Measurements from ENCODE around the gene DMPK.

The DMPK gene, protein sequence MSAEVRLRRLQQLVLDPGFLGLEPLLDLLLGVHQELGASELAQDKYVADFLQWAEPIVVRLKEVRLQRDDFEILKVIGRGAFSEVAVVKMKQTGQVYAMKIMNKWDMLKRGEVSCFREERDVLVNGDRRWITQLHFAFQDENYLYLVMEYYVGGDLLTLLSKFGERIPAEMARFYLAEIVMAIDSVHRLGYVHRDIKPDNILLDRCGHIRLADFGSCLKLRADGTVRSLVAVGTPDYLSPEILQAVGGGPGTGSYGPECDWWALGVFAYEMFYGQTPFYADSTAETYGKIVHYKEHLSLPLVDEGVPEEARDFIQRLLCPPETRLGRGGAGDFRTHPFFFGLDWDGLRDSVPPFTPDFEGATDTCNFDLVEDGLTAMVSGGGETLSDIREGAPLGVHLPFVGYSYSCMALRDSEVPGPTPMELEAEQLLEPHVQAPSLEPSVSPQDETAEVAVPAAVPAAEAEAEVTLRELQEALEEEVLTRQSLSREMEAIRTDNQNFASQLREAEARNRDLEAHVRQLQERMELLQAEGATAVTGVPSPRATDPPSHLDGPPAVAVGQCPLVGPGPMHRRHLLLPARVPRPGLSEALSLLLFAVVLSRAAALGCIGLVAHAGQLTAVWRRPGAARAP

DNA sequence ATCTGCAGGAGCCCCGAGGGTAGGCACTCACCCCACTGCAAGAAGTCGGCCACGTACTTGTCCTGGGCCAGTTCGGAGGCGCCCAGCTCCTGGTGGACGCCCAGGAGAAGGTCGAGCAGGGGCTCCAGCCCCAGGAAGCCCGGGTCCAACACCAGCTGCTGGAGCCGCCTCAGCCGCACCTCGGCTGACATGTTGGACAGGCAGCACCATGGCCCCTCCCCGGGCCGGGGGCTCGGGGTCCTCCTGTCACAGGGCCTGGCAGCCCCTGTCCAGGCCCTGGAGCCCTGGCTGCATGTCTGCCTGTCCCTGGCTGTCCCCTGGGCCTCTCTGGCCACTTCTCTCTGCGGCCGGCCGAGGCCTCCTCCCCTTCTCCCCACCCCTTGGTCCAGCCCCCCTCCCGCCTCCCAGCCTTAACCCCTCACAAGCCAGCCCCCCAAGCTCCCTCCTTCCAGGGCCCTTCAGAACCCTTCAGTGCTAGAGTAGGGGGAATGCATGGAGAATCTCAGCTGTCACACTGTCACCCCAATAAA lies at the start of gene DMPK:
Gene DMPK, minus strand, starts transcription at position 329 of the 530 bp plus-strand sequence. Its CDS starts 138 bp downstream, at position 191.
- FAIRE-seq = no peak

DNA sequence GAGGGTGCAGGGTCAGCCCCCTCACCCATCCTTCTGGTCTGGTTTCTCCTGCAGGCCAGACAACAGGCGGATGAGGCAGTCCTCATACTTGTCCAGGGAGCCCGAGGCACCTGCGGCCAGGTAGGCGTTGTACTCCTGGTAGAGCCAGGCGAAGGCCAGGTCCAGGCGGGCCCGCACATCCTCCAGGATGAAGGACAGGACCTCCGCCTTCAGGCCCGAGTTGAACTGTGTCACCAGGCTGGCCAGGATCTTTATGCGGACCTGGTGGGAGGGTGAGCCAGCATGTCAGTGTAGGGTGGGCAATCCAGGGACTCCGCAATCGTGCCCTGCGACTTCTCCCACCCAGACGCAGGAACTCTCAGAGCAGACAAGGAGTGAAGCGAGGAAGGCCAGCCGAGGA lies 46.7 kb upstream of the DMPK start:
- no peak for FAIRE-seq

DNA sequence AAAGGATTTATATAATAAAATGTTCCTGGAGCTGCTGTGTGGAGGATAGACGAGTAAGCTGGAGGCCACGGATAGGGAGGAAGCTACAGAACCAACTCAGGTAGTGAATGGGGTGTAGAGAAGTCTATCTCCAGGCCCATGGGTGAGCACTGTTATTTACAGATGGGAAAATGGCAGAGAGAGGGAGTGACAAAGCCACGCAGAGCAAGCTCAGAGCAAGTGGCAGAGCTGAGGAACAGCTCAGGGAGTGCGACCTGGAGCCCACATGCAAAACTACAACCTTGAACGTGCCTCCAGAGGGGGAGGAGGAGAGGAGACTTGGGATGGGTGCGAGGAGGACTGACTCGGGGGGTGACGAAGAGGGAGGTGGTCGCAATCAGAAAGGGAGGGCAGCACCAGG lies 46.2 kb upstream of the DMPK start:
- no peak for FAIRE-seq

DNA sequence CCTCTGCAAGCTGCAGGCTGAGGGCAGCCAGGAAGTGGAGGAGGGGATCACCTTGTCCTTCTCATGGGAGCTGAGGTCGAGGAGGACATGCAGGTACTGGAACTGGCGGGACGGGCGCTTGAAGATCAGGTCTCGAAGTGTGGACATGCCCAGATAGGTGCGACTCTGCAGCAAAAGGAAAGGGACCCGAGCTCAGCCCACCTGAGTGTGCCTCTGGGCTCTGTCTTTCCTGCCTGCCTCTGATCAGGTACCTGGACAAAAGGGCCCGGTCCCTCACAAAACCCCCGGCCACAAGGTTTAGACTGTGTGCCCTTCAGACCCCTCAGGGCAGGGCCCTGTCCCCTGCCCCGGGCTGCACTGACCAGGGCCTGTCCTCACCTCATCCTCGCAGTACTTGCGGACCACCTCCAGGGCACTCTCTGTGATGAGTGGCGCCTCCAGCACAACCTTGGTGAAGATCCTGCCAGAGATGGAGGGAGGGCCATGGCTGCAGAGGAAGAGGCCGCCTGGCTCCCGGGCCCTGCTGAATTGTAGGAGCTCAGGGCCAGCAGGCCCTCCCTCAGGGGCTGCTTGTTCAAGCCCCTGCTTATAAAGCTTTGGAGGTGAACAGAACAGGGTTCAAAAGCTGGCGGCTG lies 45.3 kb upstream of the DMPK start:
- no peak for FAIRE-seq

DNA sequence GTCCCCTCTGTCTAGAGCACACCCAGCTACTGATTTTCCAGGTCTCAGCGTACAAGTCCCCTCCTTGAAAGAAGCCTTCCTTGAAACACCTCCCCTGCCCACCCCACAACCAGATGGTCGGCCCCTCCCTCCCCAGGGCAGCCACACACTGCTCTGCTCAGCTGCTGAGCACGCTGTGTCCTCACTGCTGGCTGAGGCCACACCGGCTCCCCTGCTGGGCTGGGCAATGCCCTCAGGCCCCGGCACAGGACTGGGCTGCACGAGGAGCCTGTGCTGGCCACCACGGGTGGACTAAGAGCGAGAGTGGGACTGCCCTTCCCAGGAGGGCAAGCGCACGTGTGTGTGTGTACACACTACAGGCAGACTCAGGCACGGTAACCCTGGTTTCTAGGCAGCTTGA lies 44.6 kb upstream of the DMPK start:
- no peak for FAIRE-seq

DNA sequence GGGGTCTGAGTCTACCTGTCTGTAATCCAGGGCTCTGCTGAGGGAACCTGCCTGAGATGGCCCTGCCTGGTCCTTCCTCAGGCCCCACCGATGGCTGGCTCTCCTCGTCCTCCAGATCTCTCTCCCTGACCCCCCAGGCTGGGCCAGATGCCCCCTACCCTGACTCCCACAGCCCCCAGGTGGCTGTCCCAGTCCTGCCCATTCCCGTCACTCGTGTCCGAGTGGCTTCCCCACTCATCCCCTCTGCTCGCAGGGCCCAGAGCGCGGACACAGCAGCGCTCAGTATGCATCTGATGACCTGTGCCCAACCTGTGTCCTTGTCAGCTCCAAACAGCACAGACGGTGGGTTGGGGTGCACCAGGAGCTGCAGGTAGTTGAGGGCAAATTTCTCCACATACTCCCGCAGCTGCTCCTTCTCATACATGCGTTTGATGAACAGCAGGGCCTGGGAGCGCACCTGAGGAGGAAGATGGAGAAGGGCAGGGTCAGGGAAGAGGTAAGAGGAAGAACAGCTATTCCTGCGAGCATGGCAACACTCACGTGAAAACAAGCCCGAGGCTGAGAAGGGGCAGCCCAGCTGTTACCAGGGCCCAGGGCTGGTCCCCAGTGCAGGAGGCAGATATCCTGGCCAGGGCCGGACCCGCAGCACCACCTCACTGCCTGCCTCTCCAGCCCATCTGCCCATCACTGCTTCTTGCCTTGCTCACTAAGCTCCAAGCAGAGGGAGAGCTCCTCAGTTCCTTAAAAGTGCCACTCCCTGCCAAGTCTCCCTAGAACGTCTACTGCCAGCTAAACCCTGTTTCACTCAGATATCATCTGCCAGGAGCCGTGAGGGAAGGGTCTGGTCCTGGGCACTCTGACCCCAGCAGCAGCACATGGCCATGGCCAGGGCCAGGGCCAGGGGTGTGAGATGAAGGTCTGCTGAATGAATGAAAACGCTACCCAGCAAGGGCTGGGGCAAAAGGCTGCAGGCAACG lies 43.9 kb upstream of the DMPK start:
- FAIRE-seq = no peak

DNA sequence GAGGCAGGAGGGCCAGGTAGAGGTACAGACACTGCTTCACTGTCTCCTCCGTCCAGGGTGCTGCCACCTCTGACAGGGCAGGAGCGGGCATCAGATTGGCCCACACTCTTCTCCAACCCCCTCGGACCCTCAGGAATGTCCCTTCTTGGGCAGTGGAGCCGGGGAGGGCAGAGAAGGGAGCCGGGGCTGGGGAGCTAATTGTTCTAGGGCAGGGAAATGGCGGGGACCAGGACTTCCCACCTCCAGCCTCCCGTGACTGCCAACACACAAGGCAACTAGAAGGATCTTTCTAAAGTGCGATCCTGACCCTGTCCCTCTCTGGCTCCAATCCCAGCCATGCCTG lies 42.9 kb upstream of the DMPK start:
- no peak for FAIRE-seq

DNA sequence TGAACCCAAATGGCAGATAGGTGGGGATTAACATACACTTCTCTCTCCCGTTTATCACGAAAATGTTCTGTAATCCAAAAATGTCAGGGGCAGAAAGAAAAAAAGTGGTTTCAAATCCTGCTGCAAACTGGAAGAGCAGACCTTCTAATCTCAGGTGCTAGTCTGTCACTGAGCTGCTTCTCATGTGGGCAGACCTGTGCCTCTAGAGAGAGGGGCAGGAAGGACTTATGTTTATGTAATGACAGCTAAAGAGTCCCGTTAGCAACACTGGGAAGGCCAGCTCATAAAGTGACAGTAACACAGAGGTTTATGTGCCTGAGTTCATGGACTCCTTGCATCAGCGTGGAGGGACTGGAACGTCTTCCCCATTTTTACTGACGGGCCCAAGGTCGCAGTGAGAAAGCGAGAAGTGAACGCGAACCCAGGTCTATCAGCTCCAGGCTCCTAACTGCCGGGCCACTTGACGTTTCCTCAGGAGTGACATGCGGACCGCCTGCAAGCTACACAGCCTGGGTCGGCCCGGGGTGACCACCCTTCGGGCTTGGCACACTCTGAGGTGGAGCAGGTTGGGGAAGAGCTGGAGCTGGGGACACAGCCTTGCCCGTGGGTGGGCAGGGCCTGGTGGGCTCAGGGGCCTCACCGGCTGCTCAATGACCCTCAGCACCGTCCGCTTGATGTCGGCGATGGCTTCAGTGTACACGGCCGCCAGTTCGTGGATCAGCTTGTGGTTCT lies 42.4 kb upstream of the DMPK start:
- no peak for FAIRE-seq

DNA sequence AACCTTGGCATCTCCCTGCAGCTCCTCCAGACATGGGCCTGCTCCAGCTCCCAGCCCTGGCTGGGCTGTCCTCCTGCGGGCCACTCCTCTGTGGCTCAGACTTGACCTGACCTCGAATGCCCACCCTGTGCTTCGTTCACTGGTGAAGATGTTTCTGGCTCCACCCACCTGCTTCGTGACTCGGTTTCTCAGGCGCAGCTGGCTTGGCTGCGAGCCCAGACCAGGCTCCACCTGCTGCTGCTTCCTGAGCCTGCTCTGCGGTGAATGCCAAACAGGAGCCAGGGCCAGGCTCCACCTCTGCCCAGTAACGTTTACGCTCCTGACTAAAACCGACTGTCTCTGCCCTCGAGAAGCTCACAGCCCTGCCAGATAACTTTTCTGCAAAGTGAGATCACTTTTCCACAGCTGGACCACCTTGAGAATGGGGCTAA lies 41.8 kb upstream of the DMPK start:
- no peak for FAIRE-seq

DNA sequence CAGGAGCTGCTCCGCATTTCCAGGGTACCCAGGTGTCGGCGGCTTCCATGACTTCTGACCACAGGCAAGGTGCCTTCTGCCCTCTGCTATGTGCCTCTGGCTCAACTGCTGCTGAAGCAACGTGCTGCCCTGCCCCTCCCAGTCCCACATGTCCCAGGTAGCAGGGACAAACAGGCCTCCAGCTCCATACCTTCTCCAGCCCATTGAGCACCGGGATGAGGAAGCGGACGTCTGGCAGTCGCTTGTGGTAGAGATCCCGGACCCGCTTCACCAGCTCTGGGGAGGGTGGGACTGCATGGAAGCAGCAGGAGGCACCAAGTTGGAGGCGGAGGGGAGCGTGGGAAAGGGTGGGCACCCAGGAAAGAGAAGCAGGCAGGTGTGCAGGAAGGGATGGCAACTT lies 40.9 kb upstream of the DMPK start:
- no peak for FAIRE-seq

DNA sequence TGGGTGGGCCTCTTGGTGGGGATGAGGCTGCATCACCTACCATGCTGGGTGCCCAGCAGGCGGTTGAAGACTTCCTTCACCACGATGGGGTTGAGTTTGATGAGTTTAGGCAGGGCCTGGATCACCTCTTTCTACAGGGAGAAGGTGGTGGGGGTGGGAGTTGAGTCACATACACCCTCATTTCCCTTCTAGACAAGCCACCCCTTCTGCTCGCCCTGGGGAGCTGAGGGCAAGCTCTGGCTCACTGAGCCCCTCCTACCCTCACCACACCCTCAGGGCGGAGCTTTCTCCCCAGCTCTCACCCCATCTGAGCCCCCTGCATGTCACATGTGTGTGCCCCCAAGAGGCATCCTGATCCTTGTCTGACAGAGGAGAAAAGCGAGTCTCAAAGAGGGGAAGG lies 40.4 kb upstream of the DMPK start:
- no peak for FAIRE-seq

DNA sequence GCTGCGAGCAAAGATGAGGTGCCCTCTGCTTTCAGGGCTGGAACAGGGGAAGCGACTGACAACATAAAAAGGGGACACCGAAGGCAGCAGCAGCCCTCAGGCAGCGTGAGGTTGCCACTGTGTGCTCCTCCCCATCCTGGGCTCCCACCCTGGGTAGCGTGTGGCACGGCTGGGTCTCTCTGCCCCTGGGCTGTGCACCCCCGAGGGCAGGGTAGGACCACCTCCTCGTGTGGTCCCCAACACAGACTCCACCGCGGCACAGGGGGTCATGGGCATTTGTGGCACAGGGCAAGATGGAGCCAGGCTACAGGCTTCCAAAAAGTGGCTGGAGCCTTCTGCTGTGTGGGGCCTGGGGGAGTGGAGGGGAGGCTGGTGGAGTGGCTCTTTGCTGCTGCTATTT lies 39.3 kb upstream of the DMPK start:
- FAIRE-seq = no peak

DNA sequence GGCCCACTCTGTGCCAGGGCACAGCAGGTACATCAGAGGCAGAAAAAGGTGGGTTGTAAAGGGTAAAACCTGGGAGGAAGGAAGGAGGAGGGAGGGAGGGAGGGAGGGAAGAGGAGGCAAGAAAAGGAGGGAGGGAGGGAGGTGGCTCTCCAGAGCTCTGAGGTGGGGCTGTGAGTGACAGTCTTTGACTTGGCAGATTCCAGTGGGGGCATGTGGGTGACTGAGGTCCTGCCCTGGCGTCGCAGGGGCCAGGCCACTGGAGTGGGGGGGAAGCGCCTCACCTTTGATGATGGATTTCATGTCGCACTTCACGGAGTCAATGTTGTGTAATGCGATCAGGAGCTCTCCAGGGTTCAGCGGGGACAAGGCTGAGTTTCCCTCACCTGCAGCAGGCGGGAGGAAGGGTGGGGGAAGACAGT lies 38.8 kb upstream of the DMPK start:
- FAIRE-seq = no peak

DNA sequence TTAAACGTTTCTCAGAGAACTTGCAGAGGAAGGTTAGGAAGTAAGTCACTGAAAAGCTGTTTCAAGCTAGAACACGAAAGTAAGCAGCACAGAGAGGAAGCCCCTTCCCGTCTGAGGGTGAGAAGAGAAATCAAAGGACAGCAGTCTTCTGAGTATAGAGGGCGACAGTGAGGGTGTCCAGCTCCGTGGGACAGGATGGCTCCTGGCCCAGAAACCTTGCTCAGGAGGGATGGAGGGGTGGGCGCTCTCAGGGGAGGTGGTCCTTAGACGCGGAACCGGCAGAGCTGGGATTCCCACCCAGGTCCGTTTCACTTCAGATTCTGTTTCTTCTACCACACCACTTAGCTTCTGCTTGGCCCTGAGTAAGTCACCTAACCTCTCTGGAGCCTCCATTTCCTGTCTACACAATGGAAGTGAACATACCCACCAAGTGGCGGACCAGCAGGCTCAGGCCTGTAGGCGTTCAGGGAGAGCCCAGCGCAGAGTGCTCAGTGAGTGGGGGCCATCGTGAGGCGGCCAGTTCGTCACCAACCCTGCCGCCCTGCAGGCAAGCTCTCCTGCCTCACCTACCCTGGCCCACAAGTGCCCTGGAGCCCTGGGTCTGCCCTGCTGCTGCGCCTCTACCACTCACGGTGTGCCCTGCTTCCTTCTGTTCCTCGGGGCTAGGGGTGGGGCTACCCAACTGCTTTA lies 38.3 kb upstream of the DMPK start:
- no peak for FAIRE-seq

DNA sequence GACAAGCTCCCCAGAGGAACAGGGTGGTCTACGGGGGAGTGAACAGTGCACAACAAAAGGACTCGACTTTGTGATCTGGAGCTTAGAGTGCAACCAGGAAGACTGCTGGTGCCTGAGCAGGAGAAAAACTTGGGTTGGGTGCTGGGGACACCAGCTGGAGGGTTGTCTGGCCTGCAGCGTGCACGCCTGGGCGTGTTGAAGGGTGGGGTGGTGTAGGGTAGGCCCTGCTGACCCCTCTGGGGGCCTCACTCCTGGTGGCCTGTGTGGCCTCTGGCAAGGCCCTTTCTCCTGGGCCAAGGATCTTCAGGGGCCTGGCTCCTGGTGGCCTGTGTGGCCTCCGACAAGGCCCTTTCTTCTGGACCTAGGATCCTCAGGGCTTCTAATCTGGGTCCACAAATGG lies 37.5 kb upstream of the DMPK start:
- FAIRE-seq = no peak

DNA sequence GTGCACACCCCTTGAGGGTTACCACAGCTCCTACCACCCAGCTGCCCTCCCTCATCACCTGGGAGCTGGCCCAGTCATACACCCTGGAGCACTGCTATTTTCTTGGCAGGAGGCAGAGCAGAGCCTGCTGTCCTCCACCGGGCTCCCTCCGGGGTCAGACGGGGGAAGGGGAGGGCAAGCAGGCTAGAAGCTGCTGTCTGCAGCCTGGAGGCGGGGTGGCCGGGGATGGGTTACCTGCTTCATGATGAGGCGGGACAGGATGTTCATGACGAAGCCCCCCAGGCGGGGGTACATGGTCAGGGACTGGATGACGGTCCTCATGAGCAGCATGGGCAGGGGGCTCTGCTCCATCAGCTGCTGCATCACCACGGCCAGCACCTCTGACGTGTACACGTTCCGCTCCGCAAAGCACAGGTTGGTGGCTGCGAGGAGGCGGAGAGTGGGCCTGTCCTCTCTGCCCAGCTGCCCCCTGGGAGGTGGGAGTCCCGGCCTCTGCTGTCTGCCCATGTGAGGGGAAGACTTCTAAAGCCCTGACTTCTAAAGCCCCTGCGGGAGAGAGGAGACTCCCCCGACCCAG lies 35.5 kb upstream of the DMPK start:
- FAIRE-seq = no peak

DNA sequence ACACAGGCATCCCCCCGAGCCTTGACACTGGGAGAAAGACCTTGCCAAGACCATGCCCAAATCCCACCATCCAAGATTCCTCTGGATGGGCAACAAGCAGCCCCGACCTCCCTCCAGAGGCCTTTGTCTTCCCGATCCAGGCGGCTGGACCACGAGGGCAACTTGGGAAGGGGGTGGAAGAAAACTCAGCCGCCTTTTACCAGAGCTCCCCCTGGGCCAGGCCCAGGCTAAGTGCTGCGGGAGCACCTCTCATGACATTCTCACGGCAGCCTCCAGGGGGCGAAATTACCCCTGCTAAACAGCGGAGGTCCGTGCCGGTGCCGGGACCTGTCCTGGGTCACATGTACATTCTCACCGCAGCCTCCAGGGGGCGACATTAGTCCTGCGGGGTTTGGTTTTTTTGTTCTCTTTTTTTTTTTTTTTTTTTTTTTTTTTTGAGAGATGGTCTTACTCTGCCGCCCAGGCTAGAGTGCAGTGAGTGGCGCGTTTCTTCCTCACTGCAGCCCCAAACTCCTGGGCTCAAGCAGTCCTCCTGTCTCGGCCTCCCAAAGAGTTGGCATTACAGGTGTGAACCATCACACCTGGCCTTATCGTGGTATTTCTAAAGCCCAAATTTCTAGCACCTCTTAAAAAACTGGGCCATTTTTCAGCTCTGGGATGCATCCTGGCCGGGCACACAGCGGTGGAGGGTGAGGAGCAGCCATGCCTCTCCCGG lies 34.9 kb upstream of the DMPK start:
- FAIRE-seq = peak; percentile 90

DNA sequence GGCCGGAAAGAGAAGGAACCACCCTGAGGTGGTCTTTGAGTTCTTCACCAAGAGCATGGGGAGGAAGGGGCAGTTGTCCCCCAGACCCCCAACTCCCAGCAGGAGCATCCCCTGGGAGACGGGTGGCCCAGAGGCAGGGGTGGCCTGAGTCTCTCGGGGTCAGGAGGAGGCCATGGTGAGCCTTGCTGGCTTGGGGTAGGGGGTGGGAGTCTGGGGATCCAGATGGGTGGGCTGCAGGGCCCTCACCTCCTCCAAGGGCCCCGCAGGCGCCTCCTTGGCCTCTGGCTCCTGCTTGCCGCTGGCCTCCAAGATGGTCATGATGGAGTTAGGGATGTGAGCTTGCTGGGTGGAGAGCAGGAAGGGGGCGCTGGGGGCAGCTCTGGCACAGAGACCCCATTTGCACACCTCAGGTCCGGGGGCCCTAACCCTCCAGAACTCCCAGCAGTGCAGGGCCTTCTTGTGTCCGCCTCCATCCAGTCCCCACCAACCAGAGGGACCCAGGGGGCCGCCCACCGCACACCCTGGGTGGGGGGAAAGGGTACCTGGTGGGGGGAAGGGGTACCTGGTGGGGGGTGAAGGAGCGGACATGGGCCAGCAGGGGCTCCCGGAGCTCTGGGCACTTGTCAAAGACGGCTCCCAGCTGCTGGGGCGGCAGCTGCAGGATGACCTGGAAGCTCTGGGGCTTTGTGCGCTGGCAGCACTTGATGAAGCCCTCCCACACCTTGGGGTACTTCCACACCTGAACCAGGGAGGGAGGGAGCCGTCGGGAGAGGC lies 34.1 kb upstream of the DMPK start:
- FAIRE-seq = no peak

DNA sequence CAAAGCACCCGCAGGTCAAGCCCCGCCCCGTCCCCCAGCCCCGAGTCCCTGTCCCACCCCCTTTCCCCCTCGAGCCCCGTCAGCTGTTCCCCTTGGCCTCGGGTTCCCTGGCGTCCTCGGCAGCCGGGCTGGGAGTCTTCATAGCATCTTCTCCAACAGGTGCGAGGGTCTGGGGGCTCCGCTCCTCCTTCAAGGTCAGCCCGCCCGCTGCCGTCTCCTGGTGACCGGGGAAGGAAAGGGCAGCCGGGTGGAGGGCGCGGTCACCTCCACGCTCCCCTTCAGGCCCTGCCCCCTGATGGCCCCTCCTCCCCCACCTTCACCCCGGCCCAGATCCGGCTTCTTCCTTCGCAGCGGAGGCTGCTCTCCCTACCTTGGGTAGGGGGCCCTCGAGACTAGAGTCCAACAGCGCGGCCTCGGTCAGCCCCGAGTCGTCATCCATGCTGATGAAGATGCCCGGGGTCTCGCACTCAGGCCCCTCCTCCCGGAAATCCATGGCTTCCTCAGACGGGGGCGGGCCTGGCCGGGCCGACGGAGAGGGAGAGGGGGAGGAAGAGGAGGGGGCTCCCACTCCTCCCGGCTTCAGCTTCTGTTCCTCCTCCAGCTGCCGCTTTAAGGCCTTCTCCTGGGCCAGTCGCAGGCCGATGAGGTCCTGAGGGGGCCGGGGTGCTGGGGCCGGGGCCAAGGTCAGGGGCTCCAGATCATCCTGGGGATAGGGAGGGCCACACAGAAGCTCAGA lies 33.4 kb upstream of the DMPK start:
- FAIRE-seq = no peak
